Measurements from ENCODE around the gene HIPK1. TPM values are rescaled to one million over a fixed set of nuclear protein-coding genes. Genes with fewer than 3 reads are reported as not detected.

HIPK1 gene
- total and polyA plus RNA-seq, 2 of the 13 experiments (the other 11 are each of a cell fraction or from before 2014, with no cell fraction given) = 20.8 to 33.4 TPM

GRCh38 chr1:114024049-114024448 lies 94.9 kb downstream of the HIPK1 start:
- Histone ChIP-seq H3K4me1 (ENCODE audit: insufficient read depth, low read length) (peaks cover 14% of the 10 kb centered on the region), H3K27ac (ENCODE audit: extremely low read length, insufficient read depth, low read length) (no peak overlapping the region), H3K79me2 (ENCODE audit: insufficient read depth, low read length) (no peaks in the 10 kb centered on the region), H3K27me3 (ENCODE audit: control insufficient read depth in 1 of 2, insufficient read depth in 2 of 2, low read length in 2 of 2) (no peaks in the 10 kb centered on the region; a peak in 1 of 5 replicates), H3K4me2 (ENCODE audit: low read depth, low read length) (no peak overlapping the region), H4K20me1 (ENCODE audit: insufficient read depth, low read length) (no peaks in the 10 kb centered on the region), H3K36me3 (replicated peaks in 1 of 2; ENCODE audit: control insufficient read depth in 1 of 2, insufficient read depth in 2 of 2, low read length in 2 of 2) (no peaks in the 10 kb centered on the region), H3K4me3 (replicated peaks in 1 of 3; ENCODE audit: insufficient read depth in 1 of 3, low read depth in 2 of 3, low read length in 3 of 3) (no peak overlapping the region), H3K9ac (ENCODE audit: insufficient read depth, low read depth, low read length) (no peak overlapping the region), H2AFZ (ENCODE audit: low read length) (no peak overlapping the region), H3K9me3 (ENCODE audit: low read length) (no peaks in the 10 kb centered on the region)
- no TSS peak for BruUV-seq (replicated peaks)
- ChIA-PET POLR2A (no interaction called here), CTCF (ENCODE audit: low intra/inter-chr PET ratio, low total read pairs) (no interaction called here)
- DNase-seq (ENCODE audit: low spot score) (no peak), ATAC-seq (no peak), FAIRE-seq (no peak)
- 59% methylated on average over 6 of the region's 6 CpGs for WGBS (ENCODE audit: low lambda C conversion rate)
- in situ Hi-C loops (cut with HindIII; ENCODE audit: extremely low pct_ligation_motif_present, low pct_unique_long_range_greater_than_20kb) = no loop called here
- intact Hi-C loops (cut with micrococcal nuclease; ENCODE audit: unreplicated experiment) = no loop called here
- TF ChIP-seq NR2C2 (CRISPR knock-in tag; IDR thresholded peaks at IDR 0.05; ENCODE audit: borderline replicate concordance) = no peak
- TF ChIP-seq ZHX1 (CRISPR knock-in tag; IDR thresholded peaks at IDR 0.05; ENCODE audit: low read depth) = no peak
- TF ChIP-seq, protein P1, sequence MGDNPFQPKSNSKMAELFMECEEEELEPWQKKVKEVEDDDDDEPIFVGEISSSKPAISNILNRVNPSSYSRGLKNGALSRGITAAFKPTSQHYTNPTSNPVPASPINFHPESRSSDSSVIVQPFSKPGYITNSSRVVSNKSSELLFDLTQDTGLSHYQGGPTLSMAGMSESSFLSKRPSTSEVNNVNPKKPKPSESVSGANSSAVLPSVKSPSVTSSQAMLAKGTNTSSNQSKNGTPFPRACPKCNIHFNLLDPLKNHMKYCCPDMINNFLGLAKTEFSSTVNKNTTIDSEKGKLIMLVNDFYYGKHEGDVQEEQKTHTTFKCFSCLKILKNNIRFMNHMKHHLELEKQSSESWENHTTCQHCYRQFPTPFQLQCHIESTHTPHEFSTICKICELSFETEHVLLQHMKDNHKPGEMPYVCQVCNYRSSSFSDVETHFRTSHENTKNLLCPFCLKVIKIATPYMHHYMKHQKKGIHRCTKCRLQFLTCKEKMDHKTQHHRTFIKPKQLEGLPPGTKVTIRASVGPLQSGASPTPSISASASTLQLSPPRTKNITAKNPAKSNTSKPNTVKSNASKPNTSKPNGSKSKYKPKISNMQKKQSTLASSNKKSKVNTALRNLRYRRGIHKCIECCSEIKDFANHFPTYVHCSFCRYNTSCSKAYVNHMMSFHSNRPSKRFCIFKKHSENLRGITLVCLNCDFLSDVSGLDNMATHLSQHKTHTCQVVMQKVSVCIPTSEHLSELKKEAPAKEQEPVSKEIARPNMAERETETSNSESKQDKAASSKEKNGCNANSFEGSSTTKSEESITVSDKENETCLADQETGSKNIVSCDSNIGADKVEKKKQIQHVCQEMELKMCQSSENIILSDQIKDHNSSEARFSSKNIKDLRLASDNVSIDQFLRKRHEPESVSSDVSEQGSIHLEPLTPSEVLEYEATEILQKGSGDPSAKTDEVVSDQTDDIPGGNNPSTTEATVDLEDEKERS (CRISPR knock-in tag; IDR thresholded peaks at IDR 0.05) = no peak
- TF ChIP-seq CBX1 (IDR thresholded peaks at IDR 0.05; ENCODE audit: low read depth) = no peak
- TF ChIP-seq PREB (CRISPR knock-in tag; IDR thresholded peaks at IDR 0.05) = no peak
- TF ChIP-seq BHLHE40 (IDR thresholded peaks at IDR 0.05; ENCODE audit: low read length) = no peak
- TF ChIP-seq FUBP1 (CRISPR knock-in tag; IDR thresholded peaks at IDR 0.05; ENCODE audit: borderline replicate concordance) = no peak
- no peak for TF ChIP-seq KLF6 (CRISPR knock-in tag; IDR thresholded peaks at IDR 0.05)
- no peak for TF ChIP-seq ZNF138 (CRISPR knock-in tag; IDR thresholded peaks at IDR 0.05; ENCODE audit: low read depth)
- no peak for TF ChIP-seq BCLAF1 (IDR thresholded peaks at IDR 0.05)
- no peak for TF ChIP-seq ZNF230 (CRISPR knock-in tag; IDR thresholded peaks at IDR 0.05)
- TF ChIP-seq BCL6 (CRISPR knock-in tag; IDR thresholded peaks at IDR 0.05) = no peak
